HepG2 (cell line): ENCODE measurements around the gene C19orf38.

Experiments used
- CBX2 ChIP-seq, 2 experiments: fragments of 200-600 bp in 1 of 2; sonication (generic); formaldehyde crosslinking in 1 of 2; IDR thresholded peaks; 2 replicates each; pipeline versions ENCODE4 v1.7.0 to v1.8.1; 2018 to 2022; ENCODE audit warnings: low read depth in 2 of 2, low read length in 1 of 2, mild to moderate bottlenecking in 1 of 2, missing genetic modification reagents in 1 of 2
- NCOA1 ChIP-seq: sonication (generic); formaldehyde crosslinking; IDR thresholded peaks from 2 replicates; pipeline ENCODE4 v1.9.0; 2021; ENCODE audit warnings: missing genetic modification reagents
- RFXANK ChIP-seq: IDR thresholded peaks from 2 replicates; pipeline ENCODE4 v1.6.1; 2016
- TF ChIP-seq, protein P1 (sequence below), 2 experiments: fragments of 450-650 bp in 1 of 2; sonication (generic) in 1 of 2; formaldehyde crosslinking in 1 of 2; IDR thresholded peaks; 2 replicates each; pipeline versions ENCODE4 v1.6.1 to v1.8.0; 2016 to 2022; ENCODE audit warnings: antibody characterized with exemption in 1 of 2, mild to moderate bottlenecking in 1 of 2, missing genetic modification reagents in 1 of 2

DNA sequence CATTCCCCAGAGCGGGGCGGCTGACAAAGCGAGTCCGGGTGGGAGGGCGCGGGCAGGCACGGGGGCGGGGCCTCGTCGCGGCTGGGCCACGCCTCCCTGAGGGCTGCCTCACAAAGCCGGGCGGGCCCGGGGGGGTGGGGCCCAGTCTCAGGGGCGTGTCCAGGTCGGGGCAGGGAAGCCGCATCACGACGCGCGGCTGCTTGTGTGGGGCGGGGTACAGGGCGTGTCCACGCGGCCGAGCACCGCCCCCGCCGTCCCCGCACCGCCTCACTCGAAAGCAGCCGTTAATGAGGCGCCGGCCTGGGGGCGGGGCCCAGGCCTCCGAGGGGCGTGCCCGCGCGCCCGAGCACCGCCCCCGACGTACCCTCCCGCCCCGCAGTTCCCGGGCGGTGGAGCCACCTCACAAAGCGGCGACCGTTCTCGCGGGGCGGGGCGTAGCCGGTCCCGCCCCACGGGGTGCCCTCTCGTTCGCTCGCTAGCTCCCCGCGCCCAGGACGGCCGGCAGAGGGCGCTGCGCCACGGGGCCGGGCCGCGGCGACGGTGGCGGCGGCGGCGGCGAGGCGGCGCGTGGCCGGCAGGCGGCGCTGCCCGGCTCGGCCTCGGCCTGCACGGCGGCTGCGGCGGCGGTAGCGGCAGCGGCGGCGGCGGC lies 22.9 kb downstream of the C19orf38 start, which contains the start of gene CARM1:
- TF ChIP-seq RFXANK (no peak), NCOA1 (no peak), CBX2 (IDR thresholded peaks at IDR 0.05; ENCODE audit: low read depth, low read length) (no peak), CBX2 (CRISPR knock-in tag; IDR thresholded peaks at IDR 0.05; ENCODE audit: low read depth) (no peak)
- TF ChIP-seq, protein P1, sequence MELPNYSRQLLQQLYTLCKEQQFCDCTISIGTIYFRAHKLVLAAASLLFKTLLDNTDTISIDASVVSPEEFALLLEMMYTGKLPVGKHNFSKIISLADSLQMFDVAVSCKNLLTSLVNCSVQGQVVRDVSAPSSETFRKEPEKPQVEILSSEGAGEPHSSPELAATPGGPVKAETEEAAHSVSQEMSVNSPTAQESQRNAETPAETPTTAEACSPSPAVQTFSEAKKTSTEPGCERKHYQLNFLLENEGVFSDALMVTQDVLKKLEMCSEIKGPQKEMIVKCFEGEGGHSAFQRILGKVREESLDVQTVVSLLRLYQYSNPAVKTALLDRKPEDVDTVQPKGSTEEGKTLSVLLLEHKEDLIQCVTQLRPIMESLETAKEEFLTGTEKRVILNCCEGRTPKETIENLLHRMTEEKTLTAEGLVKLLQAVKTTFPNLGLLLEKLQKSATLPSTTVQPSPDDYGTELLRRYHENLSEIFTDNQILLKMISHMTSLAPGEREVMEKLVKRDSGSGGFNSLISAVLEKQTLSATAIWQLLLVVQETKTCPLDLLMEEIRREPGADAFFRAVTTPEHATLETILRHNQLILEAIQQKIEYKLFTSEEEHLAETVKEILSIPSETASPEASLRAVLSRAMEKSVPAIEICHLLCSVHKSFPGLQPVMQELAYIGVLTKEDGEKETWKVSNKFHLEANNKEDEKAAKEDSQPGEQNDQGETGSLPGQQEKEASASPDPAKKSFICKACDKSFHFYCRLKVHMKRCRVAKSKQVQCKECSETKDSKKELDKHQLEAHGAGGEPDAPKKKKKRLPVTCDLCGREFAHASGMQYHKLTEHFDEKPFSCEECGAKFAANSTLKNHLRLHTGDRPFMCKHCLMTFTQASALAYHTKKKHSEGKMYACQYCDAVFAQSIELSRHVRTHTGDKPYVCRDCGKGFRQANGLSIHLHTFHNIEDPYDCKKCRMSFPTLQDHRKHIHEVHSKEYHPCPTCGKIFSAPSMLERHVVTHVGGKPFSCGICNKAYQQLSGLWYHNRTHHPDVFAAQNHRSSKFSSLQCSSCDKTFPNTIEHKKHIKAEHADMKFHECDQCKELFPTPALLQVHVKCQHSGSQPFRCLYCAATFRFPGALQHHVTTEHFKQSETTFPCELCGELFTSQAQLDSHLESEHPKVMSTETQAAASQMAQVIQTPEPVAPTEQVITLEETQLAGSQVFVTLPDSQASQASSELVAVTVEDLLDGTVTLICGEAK (IDR thresholded peaks at IDR 0.05), result no peak
- TF ChIP-seq, protein P1 (CRISPR knock-in tag; IDR thresholded peaks at IDR 0.05), result no peak
